C4-2B (cell line): ENCODE data around the gene NSD1.

Experiments used
- H3K27ac ChIP-seq: fragments of 450-650 bp; 2 replicates; pipeline ENCODE4 v1.5.1; 2017
- ZFX ChIP-seq: fragments of 450-650 bp; IDR thresholded peaks from 2 replicates; pipeline ENCODE4 v1.6.1; 2017
- TF ChIP-seq, protein P1 (sequence below): fragments of 450-650 bp; conservative IDR thresholded peaks from 2 replicates; pipeline ENCODE4 v1.5.1; 2017; ENCODE audit warnings: mild to moderate bottlenecking

NSD1 gene, protein sequence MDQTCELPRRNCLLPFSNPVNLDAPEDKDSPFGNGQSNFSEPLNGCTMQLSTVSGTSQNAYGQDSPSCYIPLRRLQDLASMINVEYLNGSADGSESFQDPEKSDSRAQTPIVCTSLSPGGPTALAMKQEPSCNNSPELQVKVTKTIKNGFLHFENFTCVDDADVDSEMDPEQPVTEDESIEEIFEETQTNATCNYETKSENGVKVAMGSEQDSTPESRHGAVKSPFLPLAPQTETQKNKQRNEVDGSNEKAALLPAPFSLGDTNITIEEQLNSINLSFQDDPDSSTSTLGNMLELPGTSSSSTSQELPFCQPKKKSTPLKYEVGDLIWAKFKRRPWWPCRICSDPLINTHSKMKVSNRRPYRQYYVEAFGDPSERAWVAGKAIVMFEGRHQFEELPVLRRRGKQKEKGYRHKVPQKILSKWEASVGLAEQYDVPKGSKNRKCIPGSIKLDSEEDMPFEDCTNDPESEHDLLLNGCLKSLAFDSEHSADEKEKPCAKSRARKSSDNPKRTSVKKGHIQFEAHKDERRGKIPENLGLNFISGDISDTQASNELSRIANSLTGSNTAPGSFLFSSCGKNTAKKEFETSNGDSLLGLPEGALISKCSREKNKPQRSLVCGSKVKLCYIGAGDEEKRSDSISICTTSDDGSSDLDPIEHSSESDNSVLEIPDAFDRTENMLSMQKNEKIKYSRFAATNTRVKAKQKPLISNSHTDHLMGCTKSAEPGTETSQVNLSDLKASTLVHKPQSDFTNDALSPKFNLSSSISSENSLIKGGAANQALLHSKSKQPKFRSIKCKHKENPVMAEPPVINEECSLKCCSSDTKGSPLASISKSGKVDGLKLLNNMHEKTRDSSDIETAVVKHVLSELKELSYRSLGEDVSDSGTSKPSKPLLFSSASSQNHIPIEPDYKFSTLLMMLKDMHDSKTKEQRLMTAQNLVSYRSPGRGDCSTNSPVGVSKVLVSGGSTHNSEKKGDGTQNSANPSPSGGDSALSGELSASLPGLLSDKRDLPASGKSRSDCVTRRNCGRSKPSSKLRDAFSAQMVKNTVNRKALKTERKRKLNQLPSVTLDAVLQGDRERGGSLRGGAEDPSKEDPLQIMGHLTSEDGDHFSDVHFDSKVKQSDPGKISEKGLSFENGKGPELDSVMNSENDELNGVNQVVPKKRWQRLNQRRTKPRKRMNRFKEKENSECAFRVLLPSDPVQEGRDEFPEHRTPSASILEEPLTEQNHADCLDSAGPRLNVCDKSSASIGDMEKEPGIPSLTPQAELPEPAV (N-terminal part only)

DNA sequence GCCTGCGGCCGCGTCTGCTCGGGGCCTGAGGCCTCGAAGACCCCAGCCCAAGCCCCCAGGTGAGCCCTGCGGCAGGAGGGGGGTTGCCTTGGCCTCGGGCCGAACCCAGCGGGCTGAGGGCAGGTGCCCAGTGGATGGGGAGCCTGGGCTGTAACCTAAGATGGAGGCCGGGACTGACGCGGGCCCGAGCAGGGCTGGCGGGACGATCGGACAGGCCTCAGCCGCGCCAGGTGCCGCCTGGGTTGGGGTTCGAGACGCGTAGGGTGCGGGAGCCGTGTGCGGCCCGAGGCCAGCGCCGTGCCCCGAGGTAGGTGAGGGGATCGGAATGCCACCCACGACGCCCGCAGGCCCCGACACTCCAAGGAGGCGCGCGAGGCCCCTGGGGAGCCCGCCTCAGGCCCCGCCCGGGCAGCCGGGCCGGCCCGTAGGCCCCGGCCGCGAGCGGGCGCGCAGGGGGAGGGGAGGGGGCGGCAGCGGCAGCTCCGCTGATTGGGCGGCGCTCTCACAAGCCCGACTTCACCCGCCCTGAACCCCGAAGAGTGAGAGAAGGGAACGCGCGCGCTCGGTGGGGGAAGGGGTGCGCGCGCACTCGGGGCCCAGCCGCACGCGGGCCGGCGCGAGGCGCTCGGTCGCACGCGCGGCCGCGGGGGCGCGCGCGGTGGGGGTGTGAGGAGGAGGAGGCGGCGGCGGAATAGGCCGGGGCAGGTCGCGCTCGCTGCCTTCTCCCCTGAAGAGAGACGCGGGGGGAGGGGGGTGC lies at the start of gene NSD1:
Gene NSD1, plus strand, starts transcription at position 678 of the 757 bp plus-strand sequence. CDS start 1,331 bp downstream, outside the sequence.
- TF ChIP-seq ZFX = no peak
- TF ChIP-seq, protein P1, sequence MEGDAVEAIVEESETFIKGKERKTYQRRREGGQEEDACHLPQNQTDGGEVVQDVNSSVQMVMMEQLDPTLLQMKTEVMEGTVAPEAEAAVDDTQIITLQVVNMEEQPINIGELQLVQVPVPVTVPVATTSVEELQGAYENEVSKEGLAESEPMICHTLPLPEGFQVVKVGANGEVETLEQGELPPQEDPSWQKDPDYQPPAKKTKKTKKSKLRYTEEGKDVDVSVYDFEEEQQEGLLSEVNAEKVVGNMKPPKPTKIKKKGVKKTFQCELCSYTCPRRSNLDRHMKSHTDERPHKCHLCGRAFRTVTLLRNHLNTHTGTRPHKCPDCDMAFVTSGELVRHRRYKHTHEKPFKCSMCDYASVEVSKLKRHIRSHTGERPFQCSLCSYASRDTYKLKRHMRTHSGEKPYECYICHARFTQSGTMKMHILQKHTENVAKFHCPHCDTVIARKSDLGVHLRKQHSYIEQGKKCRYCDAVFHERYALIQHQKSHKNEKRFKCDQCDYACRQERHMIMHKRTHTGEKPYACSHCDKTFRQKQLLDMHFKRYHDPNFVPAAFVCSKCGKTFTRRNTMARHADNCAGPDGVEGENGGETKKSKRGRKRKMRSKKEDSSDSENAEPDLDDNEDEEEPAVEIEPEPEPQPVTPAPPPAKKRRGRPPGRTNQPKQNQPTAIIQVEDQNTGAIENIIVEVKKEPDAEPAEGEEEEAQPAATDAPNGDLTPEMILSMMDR = no peak
- peak within 1 kb of the TSS; percentile 99 for H3K27ac ChIP-seq

DNA sequence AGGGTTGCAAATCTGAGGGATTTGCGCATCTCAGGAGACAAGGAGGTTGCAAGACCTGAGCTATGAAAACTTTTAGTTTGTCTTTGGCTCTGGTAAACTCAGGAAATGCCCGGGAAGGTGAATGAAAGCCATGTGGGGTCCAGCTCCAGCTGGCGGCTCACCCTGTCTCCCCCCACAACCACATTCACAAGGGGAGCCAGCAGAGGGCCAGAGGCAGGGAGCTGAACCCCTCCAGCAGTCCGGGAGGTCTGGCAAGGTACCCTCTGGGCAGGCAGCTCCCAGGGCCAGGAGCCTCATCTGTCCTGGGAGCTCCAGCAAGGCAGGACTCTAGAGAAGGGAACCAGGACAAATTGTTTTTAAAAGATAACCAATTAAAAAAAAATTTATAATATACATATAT lies 49.4 kb upstream of the NSD1 start:
- no peak overlapping the region for H3K27ac ChIP-seq
- TF ChIP-seq, protein P1 = no peak
- no peak for TF ChIP-seq ZFX

DNA sequence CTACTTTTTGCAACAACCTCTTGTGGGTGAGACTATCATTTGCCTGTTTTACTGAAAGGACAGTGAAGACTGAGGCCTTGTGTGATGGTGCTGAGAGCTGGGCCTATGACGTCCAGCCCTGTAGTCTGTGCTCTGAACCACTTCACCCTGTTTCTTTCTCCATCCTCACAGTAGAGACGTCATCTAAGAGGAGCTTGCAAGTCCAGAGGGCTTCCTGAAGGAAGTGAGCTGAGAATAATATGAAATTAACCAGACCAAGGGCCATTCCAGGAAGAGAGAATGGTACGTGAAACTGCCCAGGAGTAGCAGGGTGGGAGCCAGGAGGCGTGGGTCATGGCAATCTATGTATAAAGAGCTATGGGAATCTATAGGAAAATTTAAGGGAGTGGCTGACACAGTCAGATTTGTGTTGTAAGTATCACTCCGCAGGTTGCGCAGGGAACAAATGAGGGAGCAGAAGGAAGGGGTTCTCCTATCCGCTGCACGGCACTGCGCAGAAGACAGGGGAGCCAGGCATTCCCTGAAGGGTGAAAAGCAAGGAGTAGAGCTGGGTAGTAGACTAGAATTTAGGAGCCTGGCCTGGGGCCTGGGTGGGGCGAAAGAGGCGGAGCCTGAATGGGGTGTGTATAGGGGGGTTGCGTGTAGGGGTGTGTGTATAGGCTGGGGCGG lies 47.5 kb upstream of the NSD1 start:
- TF ChIP-seq, protein P1 = no peak
- no peak for TF ChIP-seq ZFX
- H3K27ac ChIP-seq = no peak overlapping the region

DNA sequence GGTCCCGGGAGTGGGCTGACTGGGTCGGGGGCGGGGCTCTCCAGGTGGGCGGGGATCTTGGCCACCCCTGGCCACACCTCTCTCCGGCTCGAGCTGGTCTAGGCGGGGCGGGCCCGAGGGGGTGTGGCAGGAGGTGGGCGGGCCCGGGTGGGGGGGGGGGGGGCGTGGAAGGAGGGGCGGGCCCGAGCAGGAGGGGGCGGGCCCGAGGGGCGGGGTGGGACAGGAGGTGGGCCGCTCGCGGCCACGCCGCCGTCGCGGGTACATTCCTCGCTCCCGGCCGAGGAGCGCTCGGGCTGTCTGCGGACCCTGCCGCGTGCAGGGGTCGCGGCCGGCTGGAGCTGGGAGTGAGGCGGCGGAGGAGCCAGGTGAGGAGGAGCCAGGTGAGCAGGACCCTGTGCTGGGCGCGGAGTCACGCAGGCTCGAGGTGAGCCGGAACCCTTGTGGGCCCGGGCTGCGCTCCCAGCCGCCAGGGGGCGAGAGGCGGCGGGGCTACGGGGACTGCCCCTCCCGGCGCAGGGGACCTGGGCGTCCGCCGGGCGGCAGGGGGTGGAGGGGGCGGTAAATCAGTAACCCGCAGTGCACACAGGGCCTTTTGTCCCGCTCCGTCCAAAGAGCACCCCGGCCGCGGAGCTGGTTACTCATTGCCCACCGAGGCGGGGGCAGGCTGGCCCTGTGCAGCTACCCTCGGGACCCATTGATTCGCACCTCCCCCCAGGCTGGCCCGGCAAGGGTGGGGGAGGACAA lies 46.7 kb upstream of the NSD1 start, which contains the start of gene FGFR4:
Gene FGFR4, plus strand, starts transcription at position 262 of the 744 bp plus-strand sequence. CDS start 2,688 bp downstream, outside the sequence.
- TF ChIP-seq, protein P1 = peak; percentile 87
- no peak for TF ChIP-seq ZFX
- peak within 1 kb of the TSS; percentile 32 for H3K27ac ChIP-seq

DNA sequence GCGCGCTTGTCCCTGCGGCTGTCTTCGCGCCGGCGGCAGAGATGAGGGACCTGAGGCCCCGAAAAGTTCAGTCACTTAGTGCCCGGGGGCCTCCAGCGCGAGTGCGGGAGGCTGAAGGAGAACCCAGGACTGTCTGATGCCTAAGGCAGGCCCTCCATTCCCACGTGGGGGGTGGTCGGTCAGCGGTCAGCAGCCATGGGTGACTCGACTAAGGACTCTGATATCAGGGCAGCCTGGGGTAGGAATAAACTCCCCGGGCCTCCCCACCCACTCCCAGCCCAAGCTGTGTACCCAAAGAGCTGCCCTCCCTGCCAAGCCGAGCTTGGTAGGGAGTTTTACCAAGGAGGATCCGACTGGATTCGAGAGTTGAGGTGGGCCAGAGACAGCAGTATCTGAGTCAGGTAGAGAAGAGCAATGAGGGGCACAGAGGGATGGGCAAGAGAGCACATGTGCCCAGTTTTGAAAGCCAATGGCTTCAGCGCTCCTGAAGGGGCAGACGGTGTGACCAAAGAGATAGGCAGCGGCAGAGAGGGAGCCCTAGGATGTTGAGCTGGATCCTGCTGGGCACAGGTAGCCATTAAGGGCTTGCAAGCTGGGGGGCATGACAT lies 46.1 kb upstream of the NSD1 start:
- no peak for TF ChIP-seq ZFX
- TF ChIP-seq, protein P1 = no peak
- peak overlapping the region; percentile 32; the same call in 1 of the 2 replicates for H3K27ac ChIP-seq
